Central memory CD4-positive, alpha-beta T cell (primary cell): ENCODE measurements around the gene SETX.

Experiments
- DNase-seq: peaks from one replicate; pipeline ENCODE4 v3.0.0; 2022

The SETX gene

GRCh38 chr9:132238992-132239391 lies 115.8 kb downstream of the SETX start:
- DNase-seq = no peak

GRCh38 chr9:132238026-132238972 lies 116.5 kb downstream of the SETX start:
- DNase-seq = no peak

GRCh38 chr9:132237481-132237880 lies 117.3 kb downstream of the SETX start:
- no peak for DNase-seq

GRCh38 chr9:132236662-132237311 lies 118.0 kb downstream of the SETX start:
- no peak for DNase-seq

GRCh38 chr9:132235894-132236661 lies 118.7 kb downstream of the SETX start:
- DNase-seq = peak; percentile 67

GRCh38 chr9:132235125-132235524 lies 119.7 kb downstream of the SETX start:
- no peak for DNase-seq

GRCh38 chr9:132234535-132234934 lies 120.3 kb downstream of the SETX start:
- DNase-seq = no peak

- no peak for DNase-seq
Measured at GRCh38 chr9:132233138-132233537, 121.6 kb downstream of the SETX start.

- no peak for DNase-seq
Measured at GRCh38 chr9:132232522-132232921, 122.3 kb downstream of the SETX start.

GRCh38 chr9:132231019-132231701 lies 123.6 kb downstream of the SETX start:
- DNase-seq = no peak

GRCh38 chr9:132230605-132231004 lies 124.2 kb downstream of the SETX start:
- DNase-seq = no peak

- DNase-seq = no peak
Measured at GRCh38 chr9:132228062-132228461, 126.7 kb downstream of the SETX start.

GRCh38 chr9:132226571-132227430 lies 128.0 kb downstream of the SETX start:
- no peak for DNase-seq

GRCh38 chr9:132224645-132225044 lies 130.1 kb downstream of the SETX start:
- DNase-seq = no peak

- DNase-seq = no peak
Measured at GRCh38 chr9:132221941-132222340, 132.8 kb downstream of the SETX start.

GRCh38 chr9:132218208-132218607 lies 136.6 kb downstream of the SETX start:
- no peak for DNase-seq

GRCh38 chr9:132216861-132217619 lies 137.7 kb downstream of the SETX start:
- DNase-seq = no peak

GRCh38 chr9:132214027-132214622 lies 140.7 kb downstream of the SETX start:
- no peak for DNase-seq

- DNase-seq = no peak
Measured at GRCh38 chr9:132211570-132211969, 143.2 kb downstream of the SETX start.
